HG02870 (cell line): ENCODE results near the gene BRD3OS.
A peak's percentile ranks its signal among the peaks of the same experiment; 100 is the strongest.

Source experiments
- ATAC-seq: cut with Tn5 transposase; IDR thresholded peaks from one replicate; pipeline ENCODE4 v1.9.1; 2021; ENCODE audit warnings: mild to moderate bottlenecking, moderate library complexity; ENCODE audit not compliant: unreplicated experiment

BRD3OS gene

DNA sequence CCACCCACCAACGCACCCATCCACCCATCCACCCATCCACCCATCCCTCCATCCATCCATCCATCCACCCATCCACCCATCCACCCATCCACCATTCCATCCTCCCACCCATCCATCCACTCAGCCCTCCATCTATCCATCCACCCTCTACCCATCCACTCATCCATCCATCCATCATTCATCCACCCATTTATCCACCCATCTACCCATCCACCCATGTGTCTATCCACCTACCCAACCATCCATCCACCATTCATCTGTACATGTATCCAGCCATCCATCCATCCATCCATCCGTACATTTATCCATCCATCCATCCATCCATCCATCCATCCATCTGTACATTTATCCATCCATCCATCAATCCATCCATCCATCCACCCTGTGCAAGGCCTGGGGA is 22.0 kb upstream of the BRD3OS start:
- ATAC-seq: no peak

DNA sequence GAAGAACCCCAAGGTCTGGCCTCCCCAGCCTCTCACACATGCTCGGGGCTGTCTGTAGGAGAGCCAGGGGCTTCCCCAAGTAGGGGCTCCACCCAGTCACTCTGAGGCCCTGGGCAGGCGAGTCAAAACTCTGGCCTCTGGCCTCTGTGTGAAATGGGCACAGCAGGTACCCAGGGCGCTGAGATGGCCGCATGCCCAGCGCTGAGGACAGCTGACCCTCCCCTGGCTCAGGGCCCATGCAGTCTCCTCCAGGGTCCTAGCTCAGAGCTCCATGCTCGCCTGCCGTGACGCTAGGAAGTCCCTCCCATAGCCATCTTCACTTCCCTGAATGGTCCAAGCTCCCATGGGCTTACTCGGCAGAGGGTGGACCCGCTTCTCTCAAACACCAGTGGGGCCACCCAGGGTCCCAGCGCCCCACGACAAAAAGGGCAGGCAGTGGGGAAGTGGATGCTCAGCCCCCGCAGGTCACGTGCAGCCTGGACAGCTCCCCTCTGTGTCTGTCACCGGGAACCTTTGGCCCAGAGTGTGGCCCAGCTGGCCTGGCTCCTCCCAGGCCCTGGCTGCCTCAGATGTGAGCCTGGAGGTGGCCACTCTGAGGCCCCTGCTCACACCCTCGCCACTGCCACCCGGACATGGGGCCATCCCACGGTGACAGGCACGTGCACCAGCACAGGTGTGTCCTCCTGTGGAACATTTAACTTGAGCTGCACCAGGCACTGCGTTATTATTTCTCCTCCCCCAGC is 21.0 kb upstream of the BRD3OS start:
- no peak for ATAC-seq

DNA sequence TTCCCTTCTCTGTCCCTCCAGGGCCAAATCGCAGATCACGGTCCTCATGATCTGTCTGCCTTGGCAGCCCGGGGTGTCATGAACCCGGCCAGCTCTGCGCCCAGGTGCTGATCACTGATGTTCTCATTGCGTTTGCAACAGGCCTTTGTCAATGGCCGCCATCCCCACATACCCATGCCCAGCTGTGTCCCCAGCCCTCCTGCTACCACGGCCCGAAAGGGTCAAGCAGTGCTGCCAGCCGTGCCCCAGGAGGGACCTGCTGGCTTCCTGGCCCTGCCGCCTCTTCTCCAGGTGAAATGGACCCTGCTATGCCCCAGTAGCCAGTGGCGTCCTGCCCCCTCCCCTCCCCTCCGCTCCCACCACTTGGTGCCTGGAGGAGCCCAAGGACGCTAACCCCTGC is 20.4 kb upstream of the BRD3OS start:
- ATAC-seq: no peak

DNA sequence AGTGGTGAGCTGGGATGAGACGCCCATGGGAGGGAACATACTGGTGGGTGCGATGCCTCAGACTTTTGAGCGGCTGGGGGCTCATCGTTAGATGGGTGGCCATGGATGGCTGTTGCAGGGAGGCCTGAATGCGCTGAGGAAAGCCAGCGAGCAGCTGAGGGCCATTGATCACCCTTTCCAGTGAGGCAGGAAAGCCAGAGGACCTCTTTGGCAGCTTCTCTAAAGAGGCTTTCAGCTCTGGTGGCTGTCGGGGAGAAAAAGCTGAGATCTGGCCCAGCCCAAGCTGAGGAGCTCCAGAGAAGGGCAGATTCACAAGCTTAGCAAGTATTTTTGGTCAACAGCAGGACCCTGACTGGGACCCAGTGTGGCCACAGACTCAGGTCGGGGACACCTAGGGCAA is 19.9 kb upstream of the BRD3OS start:
- ATAC-seq: no peak

DNA sequence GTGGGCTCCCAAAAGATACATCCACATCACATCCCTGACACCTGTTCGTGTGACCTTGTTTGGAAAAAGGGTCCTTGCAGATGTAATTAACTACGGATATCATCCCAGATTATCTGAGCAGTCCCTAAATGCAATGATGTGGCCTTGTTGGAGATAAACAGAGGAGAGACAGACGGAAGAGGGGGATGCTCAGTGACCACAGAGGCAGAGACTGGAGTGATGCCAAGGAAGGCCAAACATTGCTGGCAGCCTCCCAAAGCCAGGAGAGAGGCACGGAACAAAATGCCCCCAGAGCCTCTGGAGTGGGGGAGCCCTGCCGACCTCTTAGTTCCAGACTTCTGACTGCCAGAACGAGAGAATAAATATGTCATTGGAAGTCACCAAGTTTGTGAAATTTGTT is 18.1 kb upstream of the BRD3OS start:
- ATAC-seq: no peak

DNA sequence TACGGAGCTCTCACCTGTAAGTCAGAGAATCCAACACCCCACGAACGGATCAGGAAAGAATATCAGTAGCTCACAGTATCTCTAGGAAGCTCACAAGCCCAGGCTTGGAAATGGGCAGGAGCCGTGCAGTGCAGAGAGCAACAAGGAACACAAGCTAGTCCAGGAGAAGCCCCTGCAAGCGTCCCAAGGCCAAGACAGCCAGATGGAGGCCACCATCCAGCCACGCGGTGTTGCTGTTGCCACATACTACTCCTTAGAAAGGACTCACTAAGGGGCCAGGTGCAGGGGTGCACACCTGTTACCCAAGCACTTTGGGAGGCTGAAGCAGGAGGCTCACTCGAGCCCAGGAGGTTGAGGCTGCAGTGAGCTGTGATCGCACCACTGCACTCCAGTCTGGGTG is 17.7 kb upstream of the BRD3OS start:
- ATAC-seq: no peak

DNA sequence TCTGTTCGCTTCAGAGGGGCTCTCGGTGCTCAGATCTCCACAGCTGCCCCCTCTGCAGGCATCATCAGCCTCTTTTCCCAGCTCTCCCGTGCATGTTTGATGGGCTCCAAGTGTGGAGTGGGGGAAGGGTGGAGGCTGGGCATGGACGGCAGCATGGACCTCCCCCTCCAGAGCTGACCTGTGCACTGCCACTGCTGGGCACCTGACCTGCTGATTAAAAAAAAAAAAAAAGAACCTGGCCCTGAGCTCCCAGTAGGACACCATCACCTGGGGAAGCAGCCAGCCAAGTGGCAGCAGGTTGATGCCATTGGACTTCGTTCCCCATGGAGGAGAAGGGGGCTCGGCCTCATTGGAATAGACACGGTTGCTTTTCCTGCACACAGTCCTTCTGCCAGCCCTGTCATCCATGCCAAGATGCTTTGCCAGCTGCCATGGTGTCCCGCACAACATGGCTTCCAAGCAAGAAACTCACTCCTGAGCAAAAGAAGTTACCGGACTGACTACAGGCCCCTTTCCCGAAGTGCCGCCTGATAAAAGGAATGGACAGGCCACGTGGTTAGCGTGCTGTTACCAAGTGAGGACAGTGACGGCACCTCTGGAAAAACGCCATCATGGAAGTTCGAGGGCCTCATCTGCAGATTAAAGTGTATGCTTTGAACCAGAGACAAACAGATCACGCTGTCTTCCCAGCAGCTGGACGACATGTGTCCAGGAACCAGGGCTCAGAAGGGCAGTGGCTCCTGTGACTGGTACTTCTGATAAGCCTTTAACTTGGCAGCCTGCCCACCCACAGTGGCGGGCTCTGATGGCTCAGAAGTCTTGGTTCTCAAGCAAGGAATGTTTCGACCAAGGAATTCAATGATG is 14.7 kb upstream of the BRD3OS start:
- ATAC-seq: no peak

DNA sequence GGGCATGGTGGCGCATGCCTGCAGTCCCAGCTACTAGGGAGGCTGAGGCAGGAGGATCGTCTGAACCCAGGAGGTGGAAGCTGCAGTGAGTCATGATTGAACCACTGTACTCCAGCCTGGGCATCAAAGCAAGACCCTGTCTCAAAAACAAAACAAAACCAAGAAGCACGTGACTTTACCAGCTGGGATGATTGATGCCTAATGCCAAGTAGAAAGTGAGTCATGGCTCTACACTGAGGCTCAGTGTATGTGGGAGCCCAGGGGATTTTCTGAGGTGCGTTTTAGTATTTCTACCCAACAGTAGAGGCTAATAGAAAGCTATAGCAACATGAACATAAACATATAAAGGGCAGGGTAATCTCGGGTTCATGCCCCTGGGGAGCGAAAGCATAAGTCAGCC is 13.9 kb upstream of the BRD3OS start:
- ATAC-seq: no peak

DNA sequence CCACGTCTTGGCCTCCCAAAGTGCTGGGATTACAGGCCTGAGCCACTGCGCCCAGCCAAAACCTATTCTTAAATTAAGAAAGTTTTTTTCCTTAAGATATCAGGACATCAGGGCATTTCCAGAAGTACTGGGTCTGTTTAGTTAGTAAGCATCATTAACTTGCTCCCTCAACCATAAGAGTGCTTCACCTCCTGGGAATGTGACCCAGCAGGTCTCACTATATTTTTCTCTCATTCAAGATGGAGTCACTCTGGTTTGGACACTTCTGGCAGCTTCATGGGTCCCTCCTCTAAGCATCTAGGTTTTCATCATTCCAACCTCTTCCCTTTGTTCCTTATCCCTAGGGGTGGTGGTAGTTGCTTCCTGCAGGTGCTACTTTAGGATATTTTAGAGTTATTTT is 10.3 kb upstream of the BRD3OS start:
- no peak for ATAC-seq

DNA sequence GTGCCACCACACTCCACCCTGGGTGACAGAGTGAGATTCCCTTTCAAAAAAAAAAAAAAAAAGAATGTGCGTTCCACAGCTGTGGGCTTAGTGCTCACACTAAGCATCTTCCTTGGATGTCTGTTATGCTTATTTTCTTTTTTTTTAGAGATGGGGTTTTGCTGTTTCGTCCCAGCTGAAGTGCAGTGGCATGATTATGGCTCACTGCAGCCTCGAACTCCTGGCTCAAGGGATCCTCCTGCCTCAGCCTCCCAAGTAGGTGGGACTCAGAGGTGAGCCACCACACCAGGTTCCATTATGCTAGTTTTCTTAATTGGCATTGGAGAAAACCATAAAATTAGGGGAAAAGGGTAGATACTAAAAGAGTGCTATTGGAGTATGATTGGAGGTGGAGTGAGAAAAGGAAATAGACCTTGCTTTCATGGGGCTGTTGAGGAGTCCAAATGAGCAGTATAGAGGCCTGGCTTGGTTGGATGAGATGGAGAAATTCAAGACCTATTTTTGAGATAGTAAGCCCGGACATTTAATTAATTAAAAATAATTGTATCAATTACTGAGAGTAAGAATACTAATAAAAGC is 978 bp upstream of the BRD3OS start:
- ATAC-seq: no peak

DNA sequence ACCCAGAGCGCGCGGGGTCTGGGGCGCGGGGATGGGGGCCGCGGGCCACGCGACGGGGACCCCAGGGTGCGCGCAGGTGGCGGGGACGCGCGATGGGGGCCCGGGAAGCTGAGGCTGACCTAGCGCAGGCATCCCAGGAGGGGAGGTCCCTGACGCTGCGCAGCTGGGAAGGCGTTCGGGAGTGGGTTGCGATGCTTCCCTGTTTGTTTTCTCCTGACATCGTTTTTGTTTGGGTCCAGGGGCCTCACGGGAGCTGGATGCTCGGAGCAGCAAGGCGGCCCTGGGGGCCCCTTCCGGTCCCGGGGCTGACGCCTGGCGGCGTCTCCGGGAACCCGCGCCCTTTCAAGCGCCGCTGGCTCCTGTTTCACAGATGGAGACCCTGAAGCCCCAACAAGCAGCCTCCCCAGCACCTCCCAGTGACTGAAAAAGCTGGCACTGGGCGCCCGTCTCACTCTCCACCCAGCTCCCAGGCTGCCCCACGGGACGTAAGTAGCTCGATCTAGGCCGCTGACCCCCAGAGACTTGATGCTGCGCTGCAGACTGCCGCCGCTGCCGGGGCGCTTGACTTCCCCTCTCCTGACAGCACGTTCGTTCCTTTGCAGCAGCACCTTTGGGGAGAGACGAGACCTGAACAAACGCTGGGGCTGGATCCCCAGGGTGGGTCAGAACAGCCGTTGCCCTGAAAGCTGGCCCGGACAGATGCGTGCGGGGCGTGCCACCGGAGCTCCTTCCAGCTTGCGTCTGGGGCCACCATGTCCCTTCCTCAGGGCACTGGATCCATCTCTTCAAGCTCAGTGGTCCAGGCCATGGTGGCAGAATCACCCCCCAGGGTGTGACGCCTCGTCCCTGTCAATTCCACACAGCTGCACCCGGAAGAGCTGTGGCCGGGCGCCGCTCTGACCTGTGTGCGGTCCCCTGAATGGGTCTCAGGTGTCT is 593 bp downstream of the BRD3OS start:
- peak; percentile 33 for ATAC-seq

DNA sequence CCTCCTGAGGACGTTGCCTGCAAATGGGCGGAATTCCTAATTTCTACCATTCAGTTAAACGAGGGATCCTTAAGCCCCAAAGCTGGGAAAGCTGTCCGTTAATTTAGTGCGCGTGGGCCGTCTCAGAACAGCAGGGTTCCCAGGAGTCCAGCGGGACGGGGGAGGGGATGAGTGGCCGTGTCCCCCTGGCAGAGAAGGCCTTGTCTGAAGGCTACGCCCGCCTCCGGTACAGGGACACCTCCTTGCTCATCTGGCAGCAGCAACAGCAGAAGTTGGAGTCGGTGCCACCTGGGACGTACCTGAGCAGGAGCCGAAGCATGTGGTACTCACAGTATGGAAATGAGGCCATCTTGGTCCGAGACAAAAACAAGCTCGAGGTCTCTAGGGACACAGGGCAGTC is 1.3 kb downstream of the BRD3OS start:
- no peak for ATAC-seq

DNA sequence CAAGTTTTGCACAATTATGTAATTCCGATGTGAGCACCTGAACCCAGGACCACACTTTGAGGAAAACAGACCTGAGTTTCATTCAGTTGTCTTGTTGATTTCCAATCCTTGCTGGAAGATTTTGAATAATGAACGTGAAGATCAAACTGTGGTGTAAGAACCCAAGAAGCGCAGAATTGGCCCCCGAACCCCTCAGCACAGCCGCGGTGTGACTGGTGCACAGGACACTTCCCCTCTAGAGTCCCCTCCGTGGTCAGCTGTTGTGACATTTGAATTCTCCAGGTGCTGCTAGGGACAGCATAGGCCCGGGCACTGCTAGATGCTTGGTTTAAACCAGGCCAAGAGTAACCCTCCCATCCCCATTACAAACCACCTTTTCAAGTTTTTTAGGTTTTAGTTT is 1.7 kb downstream of the BRD3OS start:
- ATAC-seq: no peak

DNA sequence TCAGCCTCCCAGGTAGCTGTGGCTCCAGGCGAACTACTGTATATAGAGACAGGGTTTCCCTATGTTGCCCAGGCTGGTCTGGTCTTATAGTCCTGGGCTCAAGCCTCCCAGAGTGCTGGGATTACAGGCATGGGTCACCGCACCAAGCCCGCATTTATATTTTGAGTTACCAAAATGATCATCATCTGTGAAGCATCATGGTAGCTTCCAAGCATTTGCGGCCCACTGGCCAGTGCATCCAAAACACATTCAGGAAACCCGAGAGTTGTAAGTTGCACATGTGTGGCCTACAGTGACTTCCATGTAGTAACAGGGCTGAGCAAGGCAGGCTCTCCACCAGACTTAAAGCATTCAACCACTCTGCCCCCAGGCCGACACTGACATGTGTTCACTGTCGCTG is 2.3 kb downstream of the BRD3OS start:
- ATAC-seq: no peak

DNA sequence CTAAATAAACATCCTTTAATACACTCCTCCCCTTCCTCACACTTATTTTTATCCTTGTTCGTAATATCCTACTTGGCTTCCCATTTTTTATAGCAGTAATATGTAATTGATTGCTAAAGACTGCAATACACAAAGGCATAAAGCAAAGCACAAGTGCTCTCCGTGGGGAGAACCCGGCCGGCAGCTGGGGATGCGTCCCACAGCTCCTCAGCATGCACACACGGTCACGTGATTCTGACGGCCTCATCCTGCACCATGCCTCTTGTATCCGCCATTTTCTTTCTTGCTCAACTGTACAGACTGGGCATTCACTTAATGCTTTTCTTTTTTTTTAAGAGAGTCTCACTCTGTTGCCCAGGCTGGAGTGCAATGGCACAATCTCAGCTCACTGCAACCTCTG is 2.8 kb downstream of the BRD3OS start:
- ATAC-seq: no peak

DNA sequence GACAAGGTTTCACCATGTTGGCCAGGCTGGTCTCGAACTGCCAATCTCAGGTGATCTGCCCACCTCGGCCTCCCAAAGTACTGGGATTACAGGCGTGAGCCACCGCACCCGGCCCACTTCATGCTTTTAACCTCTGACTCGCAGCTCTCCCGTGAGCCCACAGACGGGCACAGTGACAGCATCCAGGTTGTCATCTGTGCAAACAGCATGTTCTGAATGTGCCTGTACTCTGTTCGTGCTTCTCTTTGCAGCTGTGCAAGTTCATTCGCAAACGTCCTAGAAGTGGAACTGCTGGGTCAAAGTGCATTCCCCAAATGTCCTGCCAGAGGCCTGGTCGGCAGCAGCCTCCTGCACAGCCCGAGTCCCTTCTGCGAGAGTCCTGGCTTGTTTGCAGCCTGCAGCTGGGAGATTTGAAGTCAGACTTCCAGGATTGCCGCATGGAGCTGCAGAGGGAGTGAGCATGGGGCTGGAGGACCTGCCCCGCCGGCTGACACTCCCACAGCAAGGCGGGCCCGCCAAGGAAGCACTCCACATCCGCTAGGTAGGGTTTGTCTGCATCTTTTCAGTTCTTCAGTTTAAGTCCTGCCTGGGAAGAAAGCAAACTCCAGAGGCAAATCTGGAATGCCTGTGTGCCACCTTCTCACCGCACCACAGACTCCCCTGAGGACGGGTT is 3.4 kb downstream of the BRD3OS start:
- ATAC-seq: no peak

DNA sequence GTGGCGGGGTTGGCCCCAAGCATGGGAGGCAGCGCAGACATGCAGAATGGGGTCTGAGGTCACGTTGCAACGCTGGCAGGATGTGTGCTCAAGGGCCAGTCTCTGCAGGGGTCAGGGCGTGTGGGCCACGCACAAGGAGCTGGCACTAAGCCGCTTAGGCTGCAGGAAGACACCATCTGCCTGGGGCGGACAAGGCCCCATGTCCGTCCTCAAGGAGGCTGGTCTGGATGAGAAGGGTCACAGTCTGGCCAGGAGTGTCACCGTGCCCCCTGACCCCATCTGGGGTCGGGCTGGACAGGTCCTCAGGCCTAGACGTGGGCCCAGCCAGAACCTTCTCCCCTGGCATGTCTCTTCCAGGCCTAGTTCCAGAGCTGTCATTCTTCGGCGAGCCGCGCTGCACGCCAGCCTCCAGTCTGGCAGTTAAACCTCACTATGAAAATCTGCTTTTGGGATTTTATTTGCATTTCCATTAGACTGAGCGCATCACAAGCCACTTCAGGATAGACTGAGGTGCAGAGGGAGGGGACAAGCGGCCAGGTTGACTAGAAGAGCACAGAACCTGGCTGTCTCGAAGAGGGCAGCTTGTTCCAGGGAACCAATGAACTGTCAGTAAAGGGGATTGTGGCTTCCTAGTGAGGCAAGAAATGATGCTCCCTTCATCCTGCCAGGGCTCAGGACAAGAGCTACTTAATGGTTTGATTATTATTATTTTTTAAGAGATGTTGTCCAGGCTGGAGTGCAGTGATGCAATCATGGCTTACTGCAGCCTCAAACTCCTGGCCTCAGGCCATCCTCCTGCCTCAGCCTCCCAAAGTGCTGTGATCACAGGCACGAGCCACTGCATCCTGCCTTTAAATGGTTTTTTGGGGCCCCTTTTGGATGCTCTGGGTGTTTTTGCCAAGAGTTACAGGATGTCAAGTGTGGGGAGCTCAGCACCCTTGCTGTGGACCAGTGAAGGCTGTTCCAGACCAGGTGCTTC is 4.3 kb downstream of the BRD3OS start:
- ATAC-seq: no peak

DNA sequence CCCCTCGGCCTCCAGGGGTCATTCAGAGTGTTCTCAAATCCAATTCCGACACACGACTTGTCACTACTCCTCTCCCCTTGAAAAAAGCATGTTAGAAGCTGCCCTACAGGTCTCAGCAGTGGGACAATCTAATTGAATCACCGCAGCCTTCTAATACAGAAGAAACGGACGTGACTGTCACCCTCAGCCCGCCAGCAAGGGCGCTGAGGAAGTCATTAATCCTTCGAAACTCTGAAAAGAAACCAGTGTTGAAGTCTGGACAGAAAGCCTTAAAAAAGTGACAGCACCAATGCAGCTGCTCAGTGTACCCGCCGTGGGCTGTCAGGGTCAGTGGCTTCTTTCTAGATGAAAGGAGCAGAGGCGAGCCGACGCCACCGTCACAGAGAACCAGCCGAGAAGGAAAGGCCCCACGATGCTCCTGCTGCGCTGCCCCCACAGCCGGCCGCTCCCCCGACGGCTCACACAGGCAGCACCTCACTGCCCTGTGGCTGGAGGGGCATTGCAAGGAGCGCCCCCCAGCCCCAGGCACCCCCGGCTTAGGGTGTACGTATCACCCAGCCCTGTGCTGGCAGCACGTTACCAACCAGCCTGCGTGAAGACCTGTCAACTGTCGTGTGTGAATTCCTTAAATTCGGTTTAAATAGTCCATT is 5.7 kb downstream of the BRD3OS start:
- ATAC-seq: no peak

DNA sequence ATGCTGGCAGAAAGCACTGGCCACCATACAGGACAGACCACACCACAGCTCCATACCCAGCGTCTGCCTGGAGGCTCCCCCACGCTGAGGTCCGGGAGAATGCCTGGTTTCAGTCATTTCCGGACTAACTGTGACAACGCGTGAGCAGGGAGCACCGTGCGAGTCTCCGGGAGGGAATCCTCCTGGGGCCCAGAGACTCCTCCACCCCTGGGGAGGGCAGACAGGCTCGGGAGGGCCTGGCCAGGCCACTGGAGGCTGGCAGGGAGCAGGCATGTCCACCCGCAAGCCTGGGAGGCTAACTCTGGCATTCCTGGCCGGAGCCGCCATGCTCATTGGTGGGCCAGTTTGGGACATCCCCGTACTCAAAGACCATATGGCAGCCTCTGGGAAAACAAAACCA is 6.5 kb downstream of the BRD3OS start:
- ATAC-seq: no peak
